Activated B cell treated with CpG ODN at 0.5 μM for 24 hours (primary cell): Measurements from ENCODE around the gene CHST14. TPM values are rescaled to one million over a fixed set of nuclear protein-coding genes. Genes with fewer than 3 reads are reported as not detected.
"Not testable (repeated sequence)": the region's sequence is repeated elsewhere in the genome, so short reads cannot be mapped to it uniquely, and the experiment has no call there.

Source experiments
- ATAC-seq: fragments of 200-7000 bp; cut with Tn5 transposase; one replicate; pipeline ENCODE4 v1.10.0; 2021; ENCODE audit warnings: low read depth, mild to moderate bottlenecking, moderate library complexity
- CTCF ChIA-PET: fragments of 350-600 bp; sonication (Branson Sonifier 250); formaldehyde crosslinking; loops from one replicate; lab custom pipeline; 2021; ENCODE audit warnings: antibody characterized with exemption; lab: Charles Lee
- POLR2A ChIA-PET: fragments of 350-600 bp; sonication (Branson Sonifier 250); formaldehyde crosslinking; loops from one replicate; lab custom pipeline; 2021; ENCODE audit warnings: antibody characterized with exemption; lab: Charles Lee
- DNase-seq: peaks from one replicate; pipeline ENCODE4 v3.0.0; 2022
- H3K27ac Mint-ChIP-seq: one replicate; pipeline ENCODE4 v1.8.0; 2020; ENCODE audit warnings: mixed read lengths
- H3K27me3 Mint-ChIP-seq: one replicate; pipeline ENCODE4 v1.8.0; 2021; ENCODE audit warnings: mixed read lengths
- H3K36me3 Mint-ChIP-seq: one replicate; pipeline ENCODE4 v1.8.0; 2021; ENCODE audit warnings: low read depth, mixed read lengths
- H3K4me1 Mint-ChIP-seq: one replicate; pipeline ENCODE4 v1.8.0; 2021; ENCODE audit warnings: mixed read lengths
- H3K4me3 Mint-ChIP-seq: one replicate; pipeline ENCODE4 v1.8.0; 2020; ENCODE audit warnings: mild to moderate bottlenecking, mixed read lengths
- H3K9me3 Mint-ChIP-seq: one replicate; pipeline ENCODE4 v1.8.0; 2020; ENCODE audit warnings: mixed read lengths
- intact Hi-C: fragments of 100-400 bp; cut with micrococcal nuclease; formaldehyde crosslinking; loops from one replicate; pipeline ENCODE4 v1.15.1; 2024
- total RNA-seq: library from RNA; stranded (reverse); gene quantifications from 2 replicates; pipeline ENCODE4 v1.2.3, GENCODE V29; 2022
- TF ChIP-seq, protein P1 (sequence below): fragments of 200-600 bp; IDR thresholded peaks from one replicate; pipeline ENCODE4 v1.8.0; 2022; ENCODE audit warnings: antibody characterized with exemption, mild to moderate bottlenecking

CHST14 gene
- total RNA-seq, 1 donor from 2014 or later, result 10.2 TPM

DNA sequence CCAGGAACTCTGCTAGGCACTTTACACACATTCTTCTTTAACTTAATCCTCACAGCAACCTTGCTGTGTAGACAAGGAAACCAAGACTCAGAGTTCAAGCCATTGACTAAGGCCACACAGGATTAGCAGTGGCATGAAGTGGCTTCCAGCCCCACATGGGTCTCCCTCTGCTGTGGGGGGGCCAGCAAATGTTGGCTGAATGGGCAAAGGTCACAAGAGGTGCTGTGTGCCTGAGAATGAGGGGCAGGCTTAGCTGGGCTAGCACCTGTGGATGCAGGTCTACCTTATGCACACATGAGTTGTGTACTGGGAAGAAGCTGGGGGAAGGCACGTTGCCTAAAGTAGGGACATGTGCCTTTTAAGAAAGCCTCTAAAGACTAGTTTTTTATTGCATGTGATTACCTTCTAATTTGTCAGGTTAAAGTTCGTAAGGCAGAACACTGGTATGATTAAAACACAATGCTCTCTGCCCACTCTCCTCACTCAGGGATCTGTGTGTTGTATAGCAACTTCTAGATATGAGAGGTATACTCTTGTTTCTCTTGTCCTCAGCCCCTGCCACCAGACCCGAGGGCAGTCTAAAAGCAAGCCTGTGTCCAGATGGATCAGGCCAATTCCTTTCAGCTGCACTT lies 19.1 kb upstream of the CHST14 start:
- TF ChIP-seq, protein P1, sequence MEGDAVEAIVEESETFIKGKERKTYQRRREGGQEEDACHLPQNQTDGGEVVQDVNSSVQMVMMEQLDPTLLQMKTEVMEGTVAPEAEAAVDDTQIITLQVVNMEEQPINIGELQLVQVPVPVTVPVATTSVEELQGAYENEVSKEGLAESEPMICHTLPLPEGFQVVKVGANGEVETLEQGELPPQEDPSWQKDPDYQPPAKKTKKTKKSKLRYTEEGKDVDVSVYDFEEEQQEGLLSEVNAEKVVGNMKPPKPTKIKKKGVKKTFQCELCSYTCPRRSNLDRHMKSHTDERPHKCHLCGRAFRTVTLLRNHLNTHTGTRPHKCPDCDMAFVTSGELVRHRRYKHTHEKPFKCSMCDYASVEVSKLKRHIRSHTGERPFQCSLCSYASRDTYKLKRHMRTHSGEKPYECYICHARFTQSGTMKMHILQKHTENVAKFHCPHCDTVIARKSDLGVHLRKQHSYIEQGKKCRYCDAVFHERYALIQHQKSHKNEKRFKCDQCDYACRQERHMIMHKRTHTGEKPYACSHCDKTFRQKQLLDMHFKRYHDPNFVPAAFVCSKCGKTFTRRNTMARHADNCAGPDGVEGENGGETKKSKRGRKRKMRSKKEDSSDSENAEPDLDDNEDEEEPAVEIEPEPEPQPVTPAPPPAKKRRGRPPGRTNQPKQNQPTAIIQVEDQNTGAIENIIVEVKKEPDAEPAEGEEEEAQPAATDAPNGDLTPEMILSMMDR, result no peak
- intact Hi-C loops, result no loop called here
- Mint-ChIP-seq H3K36me3 (peaks cover 2% of the 10 kb centered on the region), H3K27me3 (no peaks in the 10 kb centered on the region), H3K4me3 (peak overlapping the region; percentile 21), H3K27ac (no peak overlapping the region), H3K4me1 (peaks cover 51% of the 10 kb centered on the region), H3K9me3 (no peaks in the 10 kb centered on the region)
- ChIA-PET POLR2A (no interaction called here), CTCF (interaction anchor here (1.5 to 2.2 kb wide), 2 partner anchors 9 to 29 kb away, joined by 4 to 8 read pairs; no protein-coding TSS in a partner anchor)
- ATAC-seq, result no peak
- DNase-seq, result no peak

DNA sequence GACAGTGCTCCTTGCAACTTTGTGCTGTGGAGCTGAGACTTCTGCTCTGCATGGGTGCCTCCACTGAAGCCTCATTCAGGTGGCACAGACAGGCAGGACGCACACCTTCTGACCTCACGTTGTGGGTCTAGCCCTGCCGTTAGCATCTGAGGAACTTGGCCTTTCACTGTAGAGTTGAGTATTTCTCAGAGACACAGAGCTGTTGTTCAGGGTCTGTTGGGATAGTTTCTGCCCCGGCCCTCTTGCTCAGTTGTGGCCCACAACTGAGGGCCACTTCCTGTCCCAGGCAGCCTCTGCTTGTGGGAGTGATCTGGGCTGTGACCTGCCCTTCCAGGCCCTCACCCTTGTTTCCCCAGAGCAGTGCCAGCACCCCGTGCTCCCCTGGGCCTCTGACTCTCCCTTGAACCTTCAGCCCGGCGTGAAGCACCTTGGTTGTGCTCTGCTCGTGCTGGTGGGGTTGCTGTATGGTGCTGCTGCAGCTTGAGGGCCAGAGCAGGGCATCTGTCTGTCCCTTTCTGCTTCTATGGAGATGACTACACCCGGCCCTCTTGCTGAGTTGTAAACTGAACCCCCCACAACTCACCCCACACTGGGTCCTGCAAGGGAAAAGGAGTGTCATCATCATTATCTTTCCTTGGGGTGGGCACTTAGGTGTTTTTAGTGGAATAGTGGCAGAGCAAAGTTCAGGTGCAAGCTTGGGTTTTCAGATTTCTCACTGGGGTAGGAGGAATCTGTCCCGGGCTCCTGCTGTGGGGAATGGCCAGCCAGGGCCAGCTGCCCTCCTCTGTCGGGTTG lies 18.3 kb upstream of the CHST14 start:
- ATAC-seq (peak; percentile 69), DNase-seq (no peak)
- intact Hi-C loops, result no loop called here
- Mint-ChIP-seq H3K27me3 (no peaks in the 10 kb centered on the region), H3K36me3 (peaks cover 2% of the 10 kb centered on the region), H3K4me1 (peaks cover 51% of the 10 kb centered on the region), H3K4me3 (peak overlapping the region; percentile 21), H3K27ac (peak overlapping the region; percentile 24), H3K9me3 (no peaks in the 10 kb centered on the region)
- POLR2A ChIA-PET, result no interaction called here
- CTCF ChIA-PET, result interaction anchor here (2.2 kb wide), 1 partner anchor 10 kb away, joined by 8 read pairs; no protein-coding TSS in a partner anchor
- TF ChIP-seq, protein P1, result no peak

DNA sequence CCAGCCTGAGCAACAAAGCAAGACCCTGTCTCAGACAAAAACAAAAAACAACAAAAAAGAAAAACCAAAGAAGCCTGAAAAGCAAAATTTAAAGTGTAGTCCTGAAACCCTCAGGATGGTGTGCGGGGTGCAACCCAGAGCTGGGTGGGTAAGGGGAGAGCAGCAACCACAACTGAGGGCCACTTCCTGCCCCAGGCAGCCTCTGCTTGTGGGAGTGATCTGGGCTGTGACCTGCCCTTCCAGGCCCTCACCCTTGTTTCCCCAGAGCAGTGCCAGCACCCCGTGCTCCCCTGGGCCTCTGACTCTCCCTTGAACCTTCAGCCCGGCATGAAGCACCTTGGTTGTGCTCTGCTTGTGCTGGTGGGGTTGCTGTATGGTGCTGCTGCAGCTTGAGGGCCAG lies 16.8 kb upstream of the CHST14 start:
- peak; percentile 49 for ATAC-seq
- H3K27me3 Mint-ChIP-seq, H3K9me3 Mint-ChIP-seq, DNase-seq, POLR2A ChIA-PET, CTCF ChIA-PET, H3K36me3 Mint-ChIP-seq, intact Hi-C loops: not testable (repeated sequence)
- Mint-ChIP-seq H3K4me1 (peaks cover 51% of the 10 kb centered on the region), H3K27ac (peak overlapping the region; percentile 30), H3K4me3 (peak overlapping the region; percentile 24)

DNA sequence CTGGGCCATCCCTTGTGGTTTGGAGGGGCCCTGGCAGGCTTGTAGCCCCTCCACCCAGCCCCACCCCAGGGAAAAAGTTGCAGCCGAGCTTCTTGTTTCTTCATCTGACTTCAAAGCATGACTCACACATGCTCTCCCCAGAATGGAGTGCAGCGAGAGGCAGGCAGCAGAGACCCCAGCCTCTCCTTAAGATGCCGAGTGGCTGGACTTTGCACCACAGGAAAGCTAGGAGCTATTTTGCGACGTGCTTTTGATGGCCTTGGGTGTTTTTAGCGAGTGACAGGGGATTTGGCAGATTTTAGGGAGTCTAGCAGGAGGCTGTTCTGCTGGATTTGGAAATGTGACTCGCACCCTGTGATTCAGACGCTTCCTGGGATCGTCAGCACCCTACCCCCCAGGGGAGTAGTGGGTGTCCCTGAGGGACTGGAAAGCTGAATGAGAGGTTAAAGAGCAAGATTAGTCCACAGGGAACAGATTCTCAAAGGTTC lies 15.8 kb upstream of the CHST14 start:
- H3K4me3 Mint-ChIP-seq, result no peak overlapping the region
- intact Hi-C loops, result no loop called here
- ATAC-seq, result no peak
- peaks cover 3% of the 10 kb centered on the region for H3K36me3 Mint-ChIP-seq
- ChIA-PET CTCF (no interaction called here), POLR2A (no interaction called here)
- DNase-seq, result no peak
- TF ChIP-seq, protein P1, result no peak
- H3K4me1 Mint-ChIP-seq, result peaks cover 50% of the 10 kb centered on the region
- no peaks in the 10 kb centered on the region for H3K9me3 Mint-ChIP-seq
- no peak overlapping the region for H3K27ac Mint-ChIP-seq
- no peaks in the 10 kb centered on the region for H3K27me3 Mint-ChIP-seq

DNA sequence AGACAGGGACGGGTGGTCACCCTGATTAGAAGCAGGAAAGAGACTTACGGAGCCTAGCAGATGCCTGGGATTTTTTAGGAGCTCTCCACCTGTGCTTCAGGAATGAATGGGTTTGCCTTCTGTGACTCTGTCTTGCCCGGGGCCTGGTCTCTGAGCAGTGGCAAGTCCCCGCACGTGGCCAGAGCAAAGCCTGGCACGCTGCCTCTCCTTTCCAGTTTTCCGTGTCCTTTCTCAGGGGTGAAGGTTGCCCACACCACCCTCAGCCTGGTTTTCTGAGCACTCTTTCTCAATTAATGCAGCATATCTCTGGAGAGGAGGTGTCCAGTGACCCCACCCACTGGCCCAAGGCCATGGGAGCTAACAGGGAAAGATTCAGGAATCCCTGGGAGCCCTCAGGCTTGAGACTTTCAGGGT lies 14.5 kb upstream of the CHST14 start:
- no peak overlapping the region for H3K27ac Mint-ChIP-seq

More for the DNA sequence above, 14.5 kb upstream of the CHST14 start:
- no peak overlapping the region for H3K4me3 Mint-ChIP-seq
- H3K27me3 Mint-ChIP-seq, result no peaks in the 10 kb centered on the region
- ATAC-seq (no peak), DNase-seq (no peak)
- POLR2A ChIA-PET, result no interaction called here
- intact Hi-C loops, result no loop called here
- TF ChIP-seq, protein P1, result no peak
- peaks cover 41% of the 10 kb centered on the region for H3K4me1 Mint-ChIP-seq
- CTCF ChIA-PET, result no interaction called here
- H3K36me3 Mint-ChIP-seq, result peaks cover 3% of the 10 kb centered on the region
- H3K9me3 Mint-ChIP-seq, result no peaks in the 10 kb centered on the region
